Left renal cortex interstitium (tissue), 4 donors: ENCODE measurements around the gene FAM117B. TPM values are rescaled to one million over a fixed set of nuclear protein-coding genes. Genes with fewer than 3 reads are reported as not detected.
"Not testable (repeated sequence)": the region's sequence is repeated elsewhere in the genome, so short reads cannot be mapped to it uniquely, and the experiment has no call there.

Source experiments
- DNase-seq, 4 donors: peaks; one replicate each; pipeline ENCODE4 v3.0.0-alpha.2; 2013; ENCODE audit warnings: low read depth in 4 of 4, low spot score in 2 of 4, missing footprints in 1 of 4
- polyA plus RNA-seq, 4 donors: library from polyadenylated mRNA; unstranded; fragments of 120-200 nt; gene quantifications; one replicate each; pipeline ENCODE4 v1.2.1, GENCODE V29; 2013; ENCODE audit not compliant: insufficient read length in 4 of 4

Gene FAM117B
- polyA plus RNA-seq, 4 donors: 26.6 to 31.9 (median 28.8) TPM

DNA sequence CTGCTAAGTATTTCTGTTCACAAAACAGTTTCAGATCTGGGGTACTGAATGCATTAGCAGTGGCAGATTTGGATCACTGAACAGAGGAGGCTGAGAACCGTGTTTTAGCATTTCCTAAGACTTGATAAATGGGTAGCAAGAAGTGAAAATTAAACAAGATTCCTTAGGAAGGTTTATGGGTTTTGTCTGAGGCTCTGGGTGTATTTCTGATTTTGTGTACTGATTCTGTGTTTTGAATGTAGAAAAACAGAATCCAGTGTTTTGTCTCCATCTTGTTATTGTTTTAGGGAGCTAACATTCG, 1.4 kb downstream of the FAM117B start:
- no peak for DNase-seq

DNA sequence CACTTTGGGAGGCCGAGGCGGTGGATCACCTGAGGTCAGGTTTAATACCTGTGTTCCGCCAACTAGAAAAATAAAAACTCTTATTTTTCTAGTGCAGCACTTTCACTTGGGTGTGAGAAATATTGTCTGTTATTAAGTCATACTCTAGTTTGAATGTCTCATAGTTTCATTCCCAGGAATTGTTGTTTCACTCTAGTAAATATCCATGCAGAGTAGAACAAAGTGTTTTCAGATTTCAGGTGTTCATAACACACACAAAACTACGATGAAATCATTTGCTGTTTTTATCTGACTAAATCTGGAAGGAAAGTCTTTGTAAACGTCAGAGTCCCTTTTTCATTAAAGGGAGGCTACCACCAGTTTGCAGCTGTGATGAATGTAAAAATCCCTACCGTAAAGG, 4.0 kb downstream of the FAM117B start:
- no peak for DNase-seq

DNA sequence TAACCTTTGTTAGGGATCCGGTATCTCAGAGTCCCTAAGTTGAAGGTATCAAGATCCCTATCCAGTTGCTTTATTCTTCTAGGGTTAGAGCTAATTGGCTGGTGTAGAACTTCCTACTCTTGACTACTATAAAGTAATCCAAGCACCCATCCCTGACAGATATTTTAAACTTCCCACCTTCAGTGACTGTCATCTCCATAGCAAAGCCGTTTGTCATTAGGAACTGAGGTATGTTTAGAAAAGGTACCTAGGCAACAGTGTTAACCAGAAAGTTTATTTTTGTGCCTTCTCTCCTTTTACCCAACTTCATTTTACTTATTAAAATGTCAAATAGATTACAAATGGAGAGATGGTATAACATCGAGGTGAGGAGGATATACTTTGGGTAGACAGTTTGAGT, 4.5 kb downstream of the FAM117B start:
- no peak for DNase-seq

DNA sequence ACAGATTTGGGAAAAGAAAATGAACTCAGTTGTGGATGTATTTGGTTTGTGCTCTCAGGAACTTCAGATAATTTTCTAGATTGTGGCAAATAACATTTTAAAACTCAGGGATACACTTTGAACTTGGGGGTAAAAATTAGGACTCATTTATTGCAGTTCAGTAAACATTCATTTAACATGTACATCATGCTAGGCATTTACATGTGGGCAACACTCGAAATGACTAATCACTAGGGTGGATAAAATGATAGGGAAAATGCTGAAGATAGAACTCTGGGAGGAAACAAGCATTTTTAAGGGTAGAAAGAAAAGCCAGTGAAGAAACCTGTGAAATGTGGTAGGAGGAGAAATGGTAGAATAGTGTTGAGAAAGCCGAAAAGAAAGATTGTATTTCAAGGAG, 7.8 kb downstream of the FAM117B start:
- DNase-seq: no peak

DNA sequence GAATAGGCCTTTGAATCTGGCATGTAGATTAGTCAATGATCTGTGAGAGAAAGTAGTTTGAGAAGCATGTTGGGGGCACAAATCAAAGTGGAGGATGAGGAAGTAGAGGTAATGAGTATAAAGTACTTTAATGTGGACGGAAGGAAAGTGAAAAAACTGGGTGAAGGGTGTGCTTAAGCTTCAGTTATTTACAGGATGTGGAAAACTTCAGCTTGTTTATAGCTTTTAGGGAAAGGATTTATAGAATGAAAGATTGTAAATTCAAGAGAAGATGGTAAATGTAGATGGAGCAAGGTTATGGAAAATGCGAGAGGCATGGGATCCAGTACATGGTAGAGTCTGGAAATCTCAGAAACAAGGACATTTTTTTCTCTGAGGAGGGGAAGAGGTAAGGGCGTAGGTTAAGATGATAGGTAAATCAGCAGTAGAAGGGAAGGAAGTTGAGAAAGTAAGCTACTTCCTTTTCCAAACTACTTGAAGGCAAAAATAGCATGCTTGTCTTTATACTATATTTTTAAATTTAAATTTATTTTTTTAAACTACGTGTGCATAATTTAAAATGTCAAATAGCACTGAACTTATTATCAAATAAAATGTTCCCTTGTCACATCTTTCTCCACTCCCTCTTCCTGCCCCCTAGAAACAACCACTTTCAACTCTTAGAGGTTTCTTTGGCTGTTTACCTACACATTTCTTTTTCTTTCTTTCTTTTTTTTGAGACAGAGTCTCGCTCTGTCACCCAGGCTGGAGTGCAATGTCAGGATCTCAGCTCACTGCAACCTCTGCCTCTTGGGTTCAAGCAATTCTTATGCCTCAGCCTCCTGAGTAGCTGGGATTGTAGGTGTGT, 8.5 kb downstream of the FAM117B start:
- DNase-seq: peak in 1 of 4 donors; percentile 28

DNA sequence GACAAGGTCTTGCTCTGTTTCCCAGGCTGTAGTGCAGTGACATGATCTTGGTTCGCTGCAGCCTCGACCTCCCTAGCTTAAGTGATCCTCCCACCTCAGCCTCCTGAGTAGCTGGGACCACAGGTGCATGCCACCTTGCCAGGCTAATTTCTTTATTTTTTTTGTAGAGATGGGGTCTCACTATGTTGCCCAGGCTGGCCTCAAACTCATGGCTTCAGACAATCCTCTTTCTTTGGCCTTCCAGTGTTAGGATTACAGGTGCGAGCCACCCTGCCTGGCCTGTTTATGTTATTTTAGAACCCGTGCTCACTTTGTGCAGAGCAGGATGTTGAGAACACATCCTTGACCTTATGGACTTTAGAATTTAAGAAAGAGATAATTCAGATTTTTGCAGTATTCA, 17.4 kb downstream of the FAM117B start:
- DNase-seq: no peak

DNA sequence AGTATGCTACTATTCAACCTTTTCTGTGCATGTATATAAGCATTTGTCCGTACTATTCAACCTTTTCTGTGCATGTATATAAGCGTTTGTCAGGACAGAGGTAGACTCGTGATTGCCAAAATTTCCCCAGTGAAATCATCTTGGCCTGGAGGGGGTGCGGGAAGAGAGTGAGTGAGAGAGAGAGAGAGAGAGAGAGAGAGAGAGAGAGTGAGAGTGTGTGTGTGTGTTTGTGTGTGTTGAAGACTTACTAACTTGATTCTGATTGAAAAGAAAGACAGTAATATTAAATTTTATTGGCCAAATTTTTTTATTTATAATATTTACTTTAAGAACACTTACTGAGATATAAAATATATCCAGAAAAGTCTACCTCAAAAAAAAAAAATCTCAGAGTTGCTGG, 19.1 kb downstream of the FAM117B start:
- DNase-seq: no peak

DNA sequence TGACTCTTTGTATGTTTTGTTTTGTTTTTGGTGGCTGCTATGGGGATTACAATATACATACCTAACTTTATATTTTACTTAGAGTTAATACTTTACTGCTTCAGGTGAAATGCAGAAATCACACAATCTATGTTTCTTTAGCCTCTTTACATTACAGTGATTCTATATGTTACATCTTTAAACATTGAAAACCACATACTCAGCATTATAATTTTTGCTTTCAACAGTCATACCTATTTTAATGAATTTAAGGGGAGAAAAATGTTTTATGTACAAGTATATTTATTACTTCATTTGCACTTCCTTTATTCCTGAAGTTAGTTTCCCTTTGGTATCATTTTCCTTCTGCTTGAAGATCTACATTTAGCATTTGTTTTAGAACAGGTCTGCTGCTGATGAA, 23.1 kb downstream of the FAM117B start:
- DNase-seq: no peak

DNA sequence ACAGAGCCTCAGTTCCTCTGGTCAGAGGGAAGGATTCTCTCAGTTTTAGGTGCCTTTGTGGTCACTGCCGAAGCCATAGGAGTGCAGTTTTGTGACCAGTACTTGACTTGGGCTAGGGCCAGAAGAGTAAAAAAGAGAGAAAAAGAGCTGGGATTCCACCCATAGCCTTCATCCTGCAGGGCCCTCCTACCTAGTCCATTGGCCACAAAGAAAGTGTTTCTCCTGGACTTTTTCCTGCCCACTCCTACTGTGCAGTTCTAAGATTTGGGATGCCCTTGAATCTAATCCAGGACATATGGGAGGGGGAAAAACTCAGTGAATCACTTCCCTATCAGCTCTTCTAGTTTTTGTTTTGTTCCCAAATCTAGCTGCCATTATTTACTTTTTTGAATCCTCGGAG, 26.0 kb downstream of the FAM117B start:
- DNase-seq: no peak

DNA sequence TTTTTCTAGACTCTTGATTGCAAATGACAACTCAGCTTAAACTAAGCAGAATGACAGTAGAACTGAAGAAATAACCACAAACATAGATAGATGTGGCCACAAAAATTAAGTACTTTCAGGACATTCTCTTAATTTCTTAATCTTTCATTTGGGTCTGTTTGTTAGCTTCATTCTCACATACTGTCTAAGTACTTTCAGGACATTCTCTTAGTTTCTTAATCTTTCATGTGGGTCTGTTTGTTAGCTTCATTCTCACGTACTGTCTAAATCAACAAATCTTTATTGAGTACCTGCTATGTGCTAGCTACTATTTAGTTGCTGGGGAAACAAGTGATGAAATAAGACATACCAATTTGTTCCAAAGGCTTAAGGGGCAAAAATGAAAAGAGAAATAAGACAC, 35.1 kb downstream of the FAM117B start:
- DNase-seq: no peak

DNA sequence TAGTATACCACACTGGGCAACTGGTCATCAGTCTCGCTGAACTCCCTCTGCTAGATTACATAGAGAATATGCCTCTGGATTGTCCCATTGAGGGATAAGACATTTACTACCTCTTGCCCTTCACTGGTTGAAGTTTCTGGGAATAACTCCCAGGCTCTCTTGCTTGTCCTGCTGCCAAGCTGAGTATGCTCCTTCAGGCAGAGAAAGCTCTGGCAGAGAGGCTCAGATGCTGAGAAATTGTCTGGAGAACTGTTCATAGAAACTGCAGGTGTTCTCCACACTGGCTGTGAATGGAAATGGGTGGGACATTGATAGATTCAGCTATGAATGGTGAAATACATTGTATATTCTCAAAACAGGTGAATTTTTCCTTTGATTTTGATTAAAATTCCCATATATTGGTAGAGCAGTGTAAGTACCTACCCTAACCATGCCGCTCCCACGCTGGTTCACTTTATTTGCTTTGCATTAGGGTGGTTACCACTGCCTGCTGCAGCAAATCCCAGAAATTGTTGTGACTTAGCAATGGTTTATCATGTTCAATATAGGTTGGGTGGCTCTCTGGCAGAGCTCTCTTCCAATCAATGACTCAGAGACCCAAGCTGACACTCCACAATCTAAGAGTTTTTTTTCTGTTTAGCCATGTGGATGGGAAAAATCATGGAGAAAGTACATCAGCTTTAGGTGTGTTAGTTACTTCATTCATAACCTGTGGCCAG, 36.7 kb downstream of the FAM117B start:
- no peak for DNase-seq

DNA sequence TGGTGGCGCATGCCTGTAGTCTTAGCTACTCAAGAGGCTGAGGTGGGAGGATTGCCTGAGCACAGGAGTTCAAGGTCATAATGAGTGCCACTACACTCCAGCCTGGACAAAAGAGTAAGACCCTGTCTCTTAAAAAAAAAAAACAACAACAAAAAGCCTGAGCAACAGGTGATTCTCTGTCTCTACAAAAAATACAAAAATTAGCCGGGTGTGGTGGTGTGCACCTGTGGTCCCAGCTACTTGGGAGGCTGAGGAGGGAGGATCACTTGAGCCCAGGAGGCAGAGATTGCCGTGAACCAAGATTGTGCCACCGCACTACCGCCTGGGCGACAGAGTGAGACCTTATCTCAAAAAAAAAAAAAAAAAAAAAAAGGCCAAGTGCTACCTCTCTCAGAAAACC, 40.3 kb downstream of the FAM117B start:
- DNase-seq: not testable (repeated sequence)

DNA sequence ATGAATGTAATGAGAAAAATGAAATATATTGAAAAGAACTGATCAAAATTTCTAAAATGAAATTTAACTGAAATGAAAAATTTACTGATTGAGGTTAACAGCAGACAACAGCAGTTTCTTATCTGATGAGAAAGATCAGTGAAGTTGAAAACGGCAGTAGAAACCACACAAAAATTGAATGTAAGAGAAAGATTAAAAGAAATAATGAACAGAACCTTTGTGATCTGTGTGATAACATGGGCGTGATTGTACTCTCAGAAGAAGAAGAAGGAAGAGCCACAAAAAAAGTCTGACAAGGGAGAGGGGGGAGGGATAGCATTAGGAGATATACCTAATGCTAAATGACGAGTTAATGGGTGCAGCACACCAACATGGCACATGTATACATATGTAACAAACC, 45.2 kb downstream of the FAM117B start:
- no peak for DNase-seq

DNA sequence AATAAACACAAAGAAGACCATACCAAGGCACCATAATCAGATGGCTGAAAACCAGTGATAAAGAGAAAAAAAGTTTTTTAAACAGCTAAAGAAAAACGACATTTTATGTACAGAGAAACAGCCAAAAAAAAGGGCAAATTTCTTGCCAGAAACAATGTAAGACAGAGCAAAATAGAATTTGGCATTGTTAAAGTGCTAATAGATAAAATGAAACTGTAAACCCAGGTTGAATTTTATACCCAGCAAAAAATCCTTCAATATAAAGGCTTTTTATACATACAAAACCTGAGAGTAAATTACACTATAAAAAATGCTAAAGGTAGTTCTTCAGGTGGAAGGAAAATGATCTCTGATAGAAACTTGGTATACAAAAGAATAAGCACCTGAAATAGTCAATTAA, 45.7 kb downstream of the FAM117B start:
- DNase-seq: no peak

DNA sequence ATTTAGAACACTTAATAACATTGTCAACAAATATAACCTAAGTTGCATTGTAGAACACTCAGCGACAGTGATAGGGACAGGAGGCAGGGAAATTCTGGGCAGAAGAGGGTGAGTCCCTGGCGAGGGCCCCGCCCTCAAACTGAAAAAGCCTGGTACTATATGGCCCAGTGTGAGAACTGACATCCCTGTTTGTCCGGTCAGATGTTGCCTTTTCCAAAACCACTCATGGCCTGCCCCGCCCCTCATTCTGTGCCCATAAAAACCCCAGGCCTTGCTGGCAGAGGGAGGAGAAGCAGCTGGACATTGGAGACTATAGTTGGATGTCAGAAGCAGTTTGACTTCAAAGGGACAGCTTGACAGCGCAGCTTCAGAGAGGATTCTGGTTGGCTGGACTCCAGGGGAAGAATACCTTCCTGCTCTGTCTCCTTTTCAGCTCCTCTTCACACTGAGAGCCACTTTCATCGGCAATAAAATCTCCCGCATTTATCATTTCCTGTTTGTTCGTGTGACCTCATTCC, 47.0 kb downstream of the FAM117B start:
- no peak for DNase-seq

DNA sequence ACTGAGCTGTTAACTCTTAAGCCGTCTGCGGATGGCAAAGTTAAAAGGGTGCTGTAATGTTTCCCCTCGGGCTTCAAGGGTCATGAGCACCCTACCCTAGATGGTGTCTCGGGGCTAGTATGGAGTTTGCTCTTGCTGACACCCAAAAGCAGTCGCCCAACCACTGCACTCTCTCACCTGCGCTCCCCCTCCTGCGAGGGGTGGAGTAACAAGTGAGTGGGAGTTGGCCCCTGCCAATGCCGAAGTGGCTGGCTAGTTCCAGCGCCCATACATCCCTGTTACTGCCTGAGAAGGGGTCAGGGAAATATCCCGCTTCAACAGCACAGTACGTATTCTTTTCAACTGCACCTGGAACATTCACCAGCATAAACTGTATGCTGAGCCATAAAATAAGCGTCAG, 47.5 kb downstream of the FAM117B start:
- no peak for DNase-seq

DNA sequence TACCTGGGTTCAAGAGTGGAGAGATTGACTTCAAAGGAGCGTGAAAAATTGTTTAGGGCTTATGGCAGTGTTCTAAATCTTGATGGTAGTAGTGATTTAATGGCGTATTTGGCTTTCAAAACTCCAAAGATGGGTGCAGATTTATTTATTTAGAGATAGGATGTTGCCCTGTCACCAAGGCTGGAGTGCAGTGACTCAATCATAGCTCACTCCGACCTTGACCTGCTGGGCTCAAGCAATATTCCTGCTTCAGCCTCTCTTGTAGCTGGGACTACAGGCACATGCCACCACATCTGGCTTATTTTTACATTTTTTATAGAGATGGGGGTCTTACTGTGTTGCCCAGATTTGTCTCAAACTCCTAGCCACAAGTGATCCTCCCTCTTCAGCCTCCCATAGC, 52.5 kb downstream of the FAM117B start:
- DNase-seq: no peak

DNA sequence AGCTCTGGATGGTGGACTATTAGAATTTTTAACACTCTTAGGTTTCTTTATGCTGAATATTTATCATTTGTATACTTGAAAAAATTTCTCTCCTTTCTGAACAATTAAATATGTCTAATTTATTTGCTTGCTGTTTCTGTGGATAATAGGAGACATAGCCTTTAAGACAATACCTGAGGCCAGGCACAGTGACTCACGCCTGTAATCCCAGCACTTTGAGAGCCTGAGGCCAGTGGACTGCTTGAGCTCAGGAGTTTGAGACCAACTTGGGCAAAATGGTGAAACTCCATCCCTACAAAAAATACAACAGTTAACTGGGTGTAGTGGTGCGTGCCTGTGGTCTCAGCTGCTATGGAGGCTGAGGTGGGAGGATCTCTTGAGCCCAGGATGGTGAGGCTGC, 54.7 kb downstream of the FAM117B start:
- DNase-seq: no peak

DNA sequence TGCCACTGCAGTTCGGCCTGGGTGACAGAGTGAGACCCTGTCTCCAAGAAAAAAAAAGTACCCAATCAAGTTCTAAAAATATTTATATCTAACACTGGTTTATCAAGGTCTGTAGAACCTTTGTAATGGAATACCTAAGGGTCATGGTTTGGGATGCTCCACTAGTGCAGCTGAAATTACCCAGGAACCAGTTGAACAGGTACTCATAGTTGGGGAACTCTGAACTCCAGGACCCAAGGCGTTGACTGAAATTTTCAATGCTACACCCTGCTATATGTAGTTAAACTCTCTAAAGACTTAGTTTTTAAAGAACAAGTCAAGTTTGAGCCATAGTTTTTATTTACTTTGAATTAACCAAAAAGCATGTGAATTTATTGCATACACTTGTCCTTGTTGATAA, 55.1 kb downstream of the FAM117B start:
- DNase-seq: no peak

DNA sequence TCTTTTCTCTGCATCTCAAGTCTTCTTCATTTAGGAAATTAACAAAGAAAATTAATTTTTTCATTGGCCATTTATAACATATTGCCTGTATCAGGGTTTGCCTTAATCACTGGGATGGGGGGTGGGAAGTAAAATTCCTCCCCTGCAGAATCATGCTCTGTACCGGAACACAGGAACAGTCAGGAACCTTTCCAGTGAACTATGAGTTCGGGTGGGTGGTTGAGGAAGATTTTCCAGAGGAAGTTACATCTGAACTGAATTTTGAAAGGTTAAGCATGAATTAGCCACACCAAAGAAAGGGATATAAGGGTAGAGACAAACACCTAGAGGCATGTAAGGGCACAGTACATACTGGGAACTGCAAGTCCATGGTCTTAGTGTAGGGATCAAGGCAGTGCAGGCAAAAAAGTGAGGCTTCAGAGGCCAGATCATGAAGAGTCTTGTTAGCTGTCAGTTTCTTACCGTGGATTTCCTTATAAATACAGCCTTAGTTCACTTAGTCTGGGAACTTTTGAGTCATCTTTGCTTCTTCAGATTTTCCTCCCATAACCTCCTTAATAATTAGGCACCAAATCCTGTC, 55.6 kb downstream of the FAM117B start:
- DNase-seq: no peak

DNA sequence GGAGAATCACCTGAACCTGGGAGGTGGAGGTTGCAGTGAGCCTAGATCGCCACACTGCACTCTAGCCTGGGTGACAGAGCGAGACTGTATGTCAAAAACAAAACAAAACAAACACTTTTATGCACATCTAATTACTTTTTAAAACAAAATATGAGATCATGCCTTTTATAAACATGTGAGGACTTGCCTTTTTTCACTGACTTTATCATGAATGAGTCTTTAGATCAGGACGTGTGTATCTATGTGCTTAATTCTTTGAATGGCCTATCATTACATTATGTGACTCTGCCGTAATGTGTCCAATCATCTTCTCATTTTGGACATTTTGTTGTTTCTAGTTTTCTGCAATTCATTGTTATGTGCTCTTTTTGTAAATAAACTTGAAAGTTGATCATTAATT, 58.7 kb downstream of the FAM117B start:
- DNase-seq: no peak

DNA sequence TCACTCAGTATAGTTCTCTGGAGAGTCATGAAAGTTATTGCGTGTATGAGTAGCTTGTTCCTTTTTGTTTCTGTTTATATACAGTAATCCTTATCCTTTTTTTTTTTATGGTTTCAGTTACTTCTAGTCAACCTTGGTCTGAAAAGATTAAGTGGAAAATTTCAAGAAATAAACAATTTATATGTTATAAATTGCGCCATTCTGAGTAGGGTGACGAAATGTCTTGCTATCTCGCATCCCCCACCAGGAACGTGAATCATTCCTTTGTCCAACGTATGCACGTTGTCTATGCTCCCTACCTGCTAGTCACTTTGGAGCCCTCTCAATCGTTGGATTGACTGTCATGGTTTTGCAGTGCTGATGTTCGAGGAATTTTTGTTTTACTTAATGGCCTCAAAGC, 60.4 kb downstream of the FAM117B start:
- no peak for DNase-seq
